Osteocyte (in vitro differentiated cells): Measurements from ENCODE around the gene SAPCD1. TPM values are rescaled to one million over a fixed set of nuclear protein-coding genes. Genes with fewer than 3 reads are reported as not detected.

Source experiments
- DNase-seq: peaks from one replicate; pipeline ENCODE4 v3.0.0; 2021; ENCODE audit warnings: mixed read lengths; ENCODE audit not compliant: unreplicated experiment; ENCODE audit errors: extremely low spot score
- H3K27ac Mint-ChIP-seq: one replicate; pipeline ENCODE4 v1.8.0; 2021; ENCODE audit warnings: mild to moderate bottlenecking, mixed read lengths; ENCODE audit not compliant: unreplicated experiment
- H3K27me3 Mint-ChIP-seq: one replicate; pipeline ENCODE4 v1.8.0; 2021; ENCODE audit warnings: mixed read lengths; ENCODE audit not compliant: unreplicated experiment
- H3K36me3 Mint-ChIP-seq: one replicate; pipeline ENCODE4 v1.8.0; 2021; ENCODE audit warnings: mixed read lengths; ENCODE audit not compliant: unreplicated experiment
- H3K4me1 Mint-ChIP-seq: one replicate; pipeline ENCODE4 v1.8.0; 2021; ENCODE audit warnings: mixed read lengths; ENCODE audit not compliant: unreplicated experiment
- H3K4me3 Mint-ChIP-seq: one replicate; pipeline ENCODE4 v1.8.0; 2021; ENCODE audit warnings: mild to moderate bottlenecking, moderate library complexity, mixed read lengths; ENCODE audit not compliant: unreplicated experiment
- H3K9me3 Mint-ChIP-seq: one replicate; pipeline ENCODE4 v1.8.0; 2021; ENCODE audit warnings: mixed read lengths; ENCODE audit not compliant: unreplicated experiment
- total RNA-seq: library from RNA; stranded (reverse); gene quantifications from 2 replicates; pipeline ENCODE4 v1.2.1, GENCODE V29; 2021
- TF ChIP-seq, protein P1 (sequence below): fragments of 200-600 bp; sonication (generic); IDR thresholded peaks from 2 replicates; pipeline ENCODE4 v1.5.0; 2021; ENCODE audit warnings: antibody characterized with exemption, mild to moderate bottlenecking, moderate library complexity

Gene SAPCD1
- total RNA-seq, 1 donor from 2014 or later, result 3.4 TPM

DNA sequence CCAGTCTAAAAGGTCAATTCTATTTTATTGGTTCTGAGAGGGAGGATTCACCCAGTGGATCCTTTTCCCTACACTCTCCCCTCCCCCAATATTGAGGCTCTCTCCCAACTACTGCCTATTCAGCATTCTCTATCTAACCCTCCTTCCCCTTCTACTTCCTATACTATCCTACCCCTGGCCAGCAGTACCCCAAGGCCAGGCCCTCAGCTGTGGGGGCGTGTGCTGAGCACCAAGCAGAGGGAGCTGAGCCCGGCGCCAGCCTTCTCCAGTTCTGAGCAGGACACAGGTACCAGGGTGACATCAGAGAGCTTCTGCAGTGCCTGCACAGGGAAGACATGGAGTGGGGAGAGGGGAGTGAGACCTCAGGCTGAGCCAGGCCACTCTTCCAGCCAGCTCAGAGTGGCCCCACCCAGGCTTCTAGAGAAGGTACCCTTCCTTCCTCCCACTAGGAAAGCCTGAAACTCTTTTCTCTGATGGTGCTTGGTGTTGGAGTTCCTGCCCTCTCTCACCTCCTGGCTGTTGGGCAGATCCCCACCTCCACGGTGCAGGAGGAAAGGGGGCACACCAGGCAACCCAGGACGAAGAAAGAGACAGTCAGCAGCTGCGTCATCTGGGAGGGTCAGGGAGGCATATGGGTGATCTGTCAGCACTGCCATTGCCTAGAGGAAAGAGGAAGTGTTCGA lies 35.3 kb upstream of the SAPCD1 start:
- H3K4me1 Mint-ChIP-seq, result peaks cover 24% of the 10 kb centered on the region
- H3K36me3 Mint-ChIP-seq, result peaks cover 33% of the 10 kb centered on the region
- no peak for DNase-seq
- peak overlapping the region; percentile 53 for H3K4me3 Mint-ChIP-seq
- no peaks in the 10 kb centered on the region for H3K27me3 Mint-ChIP-seq
- H3K9me3 Mint-ChIP-seq, result no peaks in the 10 kb centered on the region
- TF ChIP-seq, protein P1, sequence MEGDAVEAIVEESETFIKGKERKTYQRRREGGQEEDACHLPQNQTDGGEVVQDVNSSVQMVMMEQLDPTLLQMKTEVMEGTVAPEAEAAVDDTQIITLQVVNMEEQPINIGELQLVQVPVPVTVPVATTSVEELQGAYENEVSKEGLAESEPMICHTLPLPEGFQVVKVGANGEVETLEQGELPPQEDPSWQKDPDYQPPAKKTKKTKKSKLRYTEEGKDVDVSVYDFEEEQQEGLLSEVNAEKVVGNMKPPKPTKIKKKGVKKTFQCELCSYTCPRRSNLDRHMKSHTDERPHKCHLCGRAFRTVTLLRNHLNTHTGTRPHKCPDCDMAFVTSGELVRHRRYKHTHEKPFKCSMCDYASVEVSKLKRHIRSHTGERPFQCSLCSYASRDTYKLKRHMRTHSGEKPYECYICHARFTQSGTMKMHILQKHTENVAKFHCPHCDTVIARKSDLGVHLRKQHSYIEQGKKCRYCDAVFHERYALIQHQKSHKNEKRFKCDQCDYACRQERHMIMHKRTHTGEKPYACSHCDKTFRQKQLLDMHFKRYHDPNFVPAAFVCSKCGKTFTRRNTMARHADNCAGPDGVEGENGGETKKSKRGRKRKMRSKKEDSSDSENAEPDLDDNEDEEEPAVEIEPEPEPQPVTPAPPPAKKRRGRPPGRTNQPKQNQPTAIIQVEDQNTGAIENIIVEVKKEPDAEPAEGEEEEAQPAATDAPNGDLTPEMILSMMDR, result no peak
- H3K27ac Mint-ChIP-seq, result no peak overlapping the region

DNA sequence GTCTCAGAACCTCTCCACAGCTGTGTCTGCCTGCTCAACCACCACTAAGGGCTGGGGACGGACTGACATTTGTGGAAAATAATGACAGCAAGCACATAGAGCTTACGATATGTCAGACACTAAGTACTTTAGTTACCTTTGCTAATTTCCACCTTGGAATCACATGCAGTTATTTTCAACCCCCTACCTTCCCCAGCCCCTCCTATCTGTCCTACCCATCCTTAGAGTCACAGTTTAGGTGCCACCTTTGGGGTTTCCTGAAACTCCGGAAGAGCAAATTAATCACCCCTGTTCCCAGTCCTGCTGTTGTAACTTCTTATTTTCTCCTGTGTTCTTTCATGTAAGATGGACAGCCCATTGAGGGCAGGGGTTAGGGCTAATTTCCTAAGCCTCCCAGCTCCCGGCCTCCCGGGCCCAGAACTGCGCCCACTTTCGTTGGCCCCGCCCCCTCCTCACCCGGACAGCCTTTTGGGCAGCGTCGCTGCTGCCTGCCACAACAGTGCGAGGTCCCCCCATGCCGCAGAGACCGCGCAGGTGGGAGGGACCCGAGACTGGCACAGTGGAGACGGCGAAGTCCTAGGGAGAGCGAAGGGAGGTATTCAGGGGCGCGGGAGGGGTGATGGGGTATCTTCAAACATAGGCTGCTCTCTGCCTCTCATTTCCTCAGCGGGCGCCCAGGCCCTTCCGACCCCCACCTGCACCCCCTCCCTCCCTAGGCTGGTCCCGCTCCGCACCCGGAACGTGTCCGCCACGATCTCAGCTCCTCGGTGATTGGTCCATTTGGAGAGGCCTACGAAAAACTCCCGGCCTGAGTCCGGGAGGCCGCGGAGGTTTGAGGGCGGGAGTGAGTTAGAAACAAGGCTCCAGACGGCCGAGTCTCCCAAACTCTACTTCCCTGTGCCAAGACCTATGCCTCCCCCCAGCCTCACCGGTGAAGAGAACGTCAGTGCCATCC lies 34.5 kb upstream of the SAPCD1 start:
- TF ChIP-seq, protein P1, result no peak
- H3K9me3 Mint-ChIP-seq, result no peaks in the 10 kb centered on the region
- H3K4me1 Mint-ChIP-seq, result peaks cover 25% of the 10 kb centered on the region
- no peak for DNase-seq
- peak overlapping the region; percentile 99 for H3K4me3 Mint-ChIP-seq
- no peaks in the 10 kb centered on the region for H3K27me3 Mint-ChIP-seq
- peaks cover 34% of the 10 kb centered on the region for H3K36me3 Mint-ChIP-seq
- no peak overlapping the region for H3K27ac Mint-ChIP-seq

DNA sequence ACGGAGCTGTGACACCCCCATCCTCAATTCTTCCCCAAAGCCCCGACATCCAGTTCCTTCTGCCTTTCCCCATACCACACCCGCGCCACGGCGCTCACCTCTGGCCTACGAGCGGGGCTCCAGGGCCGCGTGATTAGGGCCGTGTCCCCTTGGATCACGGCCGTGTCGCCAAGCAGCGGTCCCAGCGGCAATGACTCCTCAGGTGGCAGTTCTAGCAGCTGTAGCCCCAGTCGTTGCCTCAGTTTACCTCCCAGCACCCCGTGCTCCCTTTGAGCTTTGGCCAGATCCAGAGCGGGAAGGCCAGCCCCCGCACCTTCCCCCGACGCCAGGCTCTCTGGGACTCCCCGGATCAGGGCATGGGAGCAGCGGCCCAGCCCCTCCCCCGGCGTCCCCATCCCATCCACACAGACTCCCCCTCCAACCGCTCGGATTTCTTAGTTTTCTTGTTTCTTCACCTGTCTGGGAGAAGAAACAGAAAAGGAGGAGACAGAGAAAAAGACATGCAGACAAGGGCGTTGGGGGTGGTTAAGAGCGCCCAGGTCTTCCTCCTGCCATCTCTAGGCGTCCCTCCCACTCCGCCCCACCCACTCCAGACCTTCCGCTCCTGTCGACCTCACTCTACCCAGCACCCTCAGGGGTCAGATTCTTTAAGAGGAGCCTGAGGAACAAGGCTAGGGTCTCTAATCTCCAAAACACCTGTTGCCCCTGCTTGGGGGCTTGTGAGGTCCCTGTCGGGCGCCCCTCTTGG lies 33.5 kb upstream of the SAPCD1 start, which contains the start of gene DDAH2:
TSS of gene DDAH2 (minus strand) at position 533 of the 748 bp plus-strand sequence. CDS start at position 395, 138 bp downstream.
- Mint-ChIP-seq H3K9me3 (no peaks in the 10 kb centered on the region), H3K27me3 (no peaks in the 10 kb centered on the region), H3K36me3 (peaks cover 42% of the 10 kb centered on the region), H3K4me1 (peaks cover 30% of the 10 kb centered on the region), H3K4me3 (peak within 1 kb of the TSS; percentile 99), H3K27ac (peak within 1 kb of the TSS; percentile 95)
- DNase-seq, result no peak
- TF ChIP-seq, protein P1, result no peak

DNA sequence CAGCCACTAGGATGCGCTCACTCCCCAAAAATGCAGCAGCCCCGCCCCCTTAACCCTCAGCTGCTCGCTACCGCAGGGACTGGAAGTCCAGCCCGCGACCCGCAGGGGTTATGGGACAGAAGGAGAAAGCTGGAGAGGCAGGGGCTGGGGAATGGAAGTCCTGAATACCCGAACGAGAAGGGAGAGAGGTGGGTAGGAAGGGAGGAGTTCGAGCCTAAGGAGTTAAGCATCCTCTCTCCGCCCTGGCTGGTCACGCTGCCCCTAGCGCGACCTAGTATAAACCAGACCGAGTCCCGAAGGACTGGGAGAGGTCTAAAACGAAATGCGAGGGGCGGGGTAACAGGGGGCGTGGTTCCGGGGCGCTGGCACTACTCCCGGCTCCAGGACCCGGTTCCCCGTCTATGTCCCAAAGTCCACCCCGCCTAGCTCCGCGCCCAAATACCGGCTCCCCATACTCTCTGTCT lies 32.9 kb upstream of the SAPCD1 start:
- H3K4me3 Mint-ChIP-seq, result peak overlapping the region; percentile 99
- H3K9me3 Mint-ChIP-seq, result no peaks in the 10 kb centered on the region
- TF ChIP-seq, protein P1, result peak; percentile 74
- DNase-seq, result peak; percentile 94
- peaks cover 43% of the 10 kb centered on the region for H3K36me3 Mint-ChIP-seq
- peak overlapping the region; percentile 95 for H3K27ac Mint-ChIP-seq
- H3K27me3 Mint-ChIP-seq, result no peaks in the 10 kb centered on the region
- H3K4me1 Mint-ChIP-seq, result peaks cover 35% of the 10 kb centered on the region
